Osteoblast (primary cell): ENCODE measurements around the gene IFT52. TPM values are rescaled to one million over a fixed set of nuclear protein-coding genes. Genes with fewer than 3 reads are reported as not detected.
"Not testable (repeated sequence)": the region's sequence is repeated elsewhere in the genome, so short reads cannot be mapped to it uniquely, and the experiment has no call there.

ENCODE experiments used
- DNase-seq: peaks from one replicate; pipeline ENCODE4 v3.0.0; 2011; ENCODE audit warnings: low spot score, mixed read lengths; ENCODE audit not compliant: insufficient read length; ENCODE audit errors: missing footprints
- H2AFZ ChIP-seq: 2 replicates; pipeline ENCODE4 v1.6.0; 2011; ENCODE audit warnings: mild to moderate bottlenecking, low read length
- H3K27ac ChIP-seq: 2 replicates; pipeline ENCODE4 v1.5.1; 2011; ENCODE audit warnings: mild to moderate bottlenecking, low read depth, low read length, moderate library complexity
- H3K27me3 ChIP-seq: 2 replicates; pipeline ENCODE4 v1.6.0; 2012; ENCODE audit warnings: mild to moderate bottlenecking, control low read depth, inconsistent platforms, low read length, moderate library complexity; ENCODE audit not compliant: insufficient read depth
- H3K36me3 ChIP-seq: 2 replicates; pipeline ENCODE4 v1.5.1; 2011; ENCODE audit warnings: mild to moderate bottlenecking, low read length, control low read depth, moderate library complexity; ENCODE audit not compliant: insufficient read depth
- H3K4me1 ChIP-seq: 2 replicates; pipeline ENCODE4 v1.5.1; 2011; ENCODE audit warnings: mild to moderate bottlenecking, low read length, control low read depth, moderate library complexity; ENCODE audit not compliant: insufficient read depth
- H3K4me2 ChIP-seq: 2 replicates; pipeline ENCODE4 v1.6.0; 2011; ENCODE audit warnings: mild to moderate bottlenecking, low read length; ENCODE audit not compliant: insufficient read depth
- H3K4me3 ChIP-seq: fragments of 200-600 bp; sonication (generic); 3 replicates; pipeline ENCODE4 v1.5.1; 2012; ENCODE audit warnings: mild to moderate bottlenecking, low read length, inconsistent platforms; ENCODE audit not compliant: insufficient read depth
- H3K79me2 ChIP-seq: 2 replicates; pipeline ENCODE4 v1.6.0; 2012; ENCODE audit warnings: mild to moderate bottlenecking, low read length, control low read depth, inconsistent platforms; ENCODE audit not compliant: insufficient read depth
- H3K9me3 ChIP-seq: 2 replicates; pipeline ENCODE4 v1.5.1; 2011; ENCODE audit warnings: low read depth, low read length, control low read depth
- H4K20me1 ChIP-seq: 2 replicates; pipeline ENCODE4 v1.6.0; 2012; ENCODE audit warnings: mild to moderate bottlenecking, low read length, control low read depth; ENCODE audit not compliant: insufficient read depth
- total RNA-seq: library from RNA; depleted of rRNA; stranded (reverse); fragments of >200 nt; gene quantifications from 2 replicates; pipeline ENCODE4 v1.2.3, GENCODE V29; 2012
- TF ChIP-seq, protein P1 (sequence below): IDR thresholded peaks from 2 replicates; pipeline ENCODE4 v1.5.1; 2011; ENCODE audit warnings: mild to moderate bottlenecking, low read depth, low read length, moderate library complexity; ENCODE audit errors: extremely low read depth

Gene IFT52
- total RNA-seq, 1 donor: 63.0 TPM

DNA sequence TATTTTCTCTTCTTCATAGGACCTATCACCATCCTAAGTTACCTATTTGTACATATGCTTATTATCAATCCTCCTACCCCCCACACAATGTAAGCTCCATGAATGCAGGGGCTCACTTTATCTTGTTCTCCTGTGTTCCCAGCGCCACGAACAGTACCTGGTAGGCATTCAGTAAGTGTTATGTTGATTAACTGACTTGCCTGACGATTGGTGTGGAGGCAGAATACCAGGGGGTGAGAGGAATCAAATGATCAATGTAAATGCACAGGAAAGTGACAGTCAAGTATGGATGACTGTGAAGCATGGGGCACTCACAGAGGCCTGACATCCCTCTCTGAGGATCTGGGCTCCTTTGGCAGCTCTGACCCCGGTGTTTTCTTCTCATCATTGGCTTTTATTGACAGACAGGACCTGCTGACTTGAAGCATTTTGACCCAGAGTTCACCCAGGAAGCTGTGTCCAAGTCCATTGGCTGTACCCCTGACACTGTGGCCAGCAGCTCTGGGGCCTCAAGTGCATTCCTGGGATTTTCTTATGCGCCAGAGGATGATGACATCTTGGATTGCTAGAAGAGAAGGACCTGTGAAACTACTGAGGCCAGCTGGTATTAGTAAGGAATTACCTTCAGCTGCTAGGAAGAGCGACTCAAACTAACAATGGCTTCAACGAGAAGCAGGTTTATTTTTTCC lies 6.1 kb upstream of the IFT52 start:
- Histone ChIP-seq H3K27ac (peak overlapping the region; percentile 53), H2AFZ (peak overlapping the region; percentile 2)

DNA sequence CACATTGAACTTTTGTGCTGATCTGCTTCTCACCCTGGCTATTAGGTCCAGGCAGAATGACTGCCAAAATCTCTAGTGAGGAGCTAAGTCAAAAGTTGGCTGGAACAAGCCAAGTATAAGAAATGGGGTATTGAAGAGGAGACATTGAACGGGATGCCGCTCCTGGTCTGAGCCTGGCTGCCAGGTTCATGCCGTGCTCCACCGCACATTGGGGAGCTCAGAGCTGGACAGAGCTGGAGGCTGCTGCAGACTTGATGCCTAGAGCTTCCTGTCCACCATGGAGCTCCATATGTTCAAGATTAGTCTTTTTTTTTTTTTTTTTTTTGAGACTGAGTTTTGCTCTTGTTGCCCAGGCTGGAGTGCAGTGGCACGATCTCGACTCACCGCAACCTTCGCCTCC lies 4.1 kb upstream of the IFT52 start:
- H3K27ac ChIP-seq: no peak overlapping the region
- H3K36me3 ChIP-seq: no peaks in the 10 kb centered on the region
- no peak overlapping the region for H3K4me2 ChIP-seq
- no peaks in the 10 kb centered on the region for H4K20me1 ChIP-seq
- H3K27me3 ChIP-seq: no peaks in the 10 kb centered on the region
- H3K4me3 ChIP-seq: no peak overlapping the region
- peaks cover 32% of the 10 kb centered on the region for H3K4me1 ChIP-seq
- TF ChIP-seq, protein P1, sequence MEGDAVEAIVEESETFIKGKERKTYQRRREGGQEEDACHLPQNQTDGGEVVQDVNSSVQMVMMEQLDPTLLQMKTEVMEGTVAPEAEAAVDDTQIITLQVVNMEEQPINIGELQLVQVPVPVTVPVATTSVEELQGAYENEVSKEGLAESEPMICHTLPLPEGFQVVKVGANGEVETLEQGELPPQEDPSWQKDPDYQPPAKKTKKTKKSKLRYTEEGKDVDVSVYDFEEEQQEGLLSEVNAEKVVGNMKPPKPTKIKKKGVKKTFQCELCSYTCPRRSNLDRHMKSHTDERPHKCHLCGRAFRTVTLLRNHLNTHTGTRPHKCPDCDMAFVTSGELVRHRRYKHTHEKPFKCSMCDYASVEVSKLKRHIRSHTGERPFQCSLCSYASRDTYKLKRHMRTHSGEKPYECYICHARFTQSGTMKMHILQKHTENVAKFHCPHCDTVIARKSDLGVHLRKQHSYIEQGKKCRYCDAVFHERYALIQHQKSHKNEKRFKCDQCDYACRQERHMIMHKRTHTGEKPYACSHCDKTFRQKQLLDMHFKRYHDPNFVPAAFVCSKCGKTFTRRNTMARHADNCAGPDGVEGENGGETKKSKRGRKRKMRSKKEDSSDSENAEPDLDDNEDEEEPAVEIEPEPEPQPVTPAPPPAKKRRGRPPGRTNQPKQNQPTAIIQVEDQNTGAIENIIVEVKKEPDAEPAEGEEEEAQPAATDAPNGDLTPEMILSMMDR: no peak
- DNase-seq: no peak
- no peaks in the 10 kb centered on the region for H3K9me3 ChIP-seq
- H3K79me2 ChIP-seq: peaks cover 9% of the 10 kb centered on the region
- no peak overlapping the region for H2AFZ ChIP-seq

More for the DNA sequence above, 6.1 kb upstream of the IFT52 start:
- peak; percentile 63 for DNase-seq
- TF ChIP-seq, protein P1: no peak
- H3K4me2 ChIP-seq: peak overlapping the region; percentile 40
- H3K79me2 ChIP-seq: no peaks in the 10 kb centered on the region
- H3K4me3 ChIP-seq: no peak overlapping the region
- no peaks in the 10 kb centered on the region for H3K36me3 ChIP-seq
- no peaks in the 10 kb centered on the region for H3K9me3 ChIP-seq
- peaks cover 25% of the 10 kb centered on the region for H3K4me1 ChIP-seq
- H3K27me3 ChIP-seq: no peaks in the 10 kb centered on the region
- no peaks in the 10 kb centered on the region for H4K20me1 ChIP-seq

DNA sequence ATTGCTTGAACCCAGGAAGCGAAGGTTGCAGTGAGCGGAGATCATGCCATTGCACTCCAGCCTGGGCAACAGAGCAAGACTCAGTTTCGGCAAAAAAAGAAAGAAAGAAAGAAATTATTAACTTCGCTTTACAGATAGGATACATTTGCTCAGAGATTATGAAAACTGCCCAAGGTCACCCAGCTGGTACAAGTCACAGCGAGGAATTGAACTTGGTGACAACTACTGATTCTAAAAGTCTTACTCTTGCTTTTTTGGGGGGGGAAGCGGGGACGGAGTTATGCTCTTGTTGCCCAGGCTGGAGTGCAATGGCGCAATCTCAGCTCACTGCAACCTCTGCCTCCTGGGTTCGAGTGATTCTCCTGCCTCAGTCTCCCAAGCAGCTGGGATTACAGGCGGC lies 2.2 kb upstream of the IFT52 start:
- not testable (repeated sequence) for H2AFZ ChIP-seq, H3K36me3 ChIP-seq, H3K27ac ChIP-seq, H3K27me3 ChIP-seq, H3K4me3 ChIP-seq, H3K4me2 ChIP-seq, H3K9me3 ChIP-seq, DNase-seq, H4K20me1 ChIP-seq
- Histone ChIP-seq H3K4me1 (peaks cover 31% of the 10 kb centered on the region), H3K79me2 (peaks cover 24% of the 10 kb centered on the region)

DNA sequence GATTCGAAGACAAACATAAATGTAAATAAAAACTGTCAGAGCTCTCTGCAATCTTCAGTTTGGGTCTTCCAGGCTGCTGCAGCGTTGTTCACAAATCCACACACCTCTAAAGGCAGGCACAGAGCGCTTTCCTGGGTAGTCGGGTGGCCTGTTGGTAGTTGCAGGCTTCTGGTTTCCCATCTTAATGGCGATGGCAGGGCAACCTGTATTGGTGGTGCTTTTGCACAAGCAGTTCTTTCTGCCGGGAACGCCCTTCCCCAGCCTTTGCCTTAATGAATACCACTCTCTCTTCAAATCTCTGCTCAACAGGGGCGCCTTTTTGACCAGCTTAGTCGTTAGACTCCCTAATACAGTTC lies 723 bp upstream of the IFT52 start:
- Histone ChIP-seq H3K27me3 (no peaks in the 10 kb centered on the region), H3K36me3 (peaks cover 5% of the 10 kb centered on the region), H3K79me2 (peaks cover 26% of the 10 kb centered on the region), H3K4me3 (peak overlapping the region; percentile 88), H3K9me3 (no peaks in the 10 kb centered on the region), H3K27ac (peak overlapping the region; percentile 94), H3K4me2 (peak overlapping the region; percentile 91), H4K20me1 (peaks cover 2% of the 10 kb centered on the region), H2AFZ (peak overlapping the region; percentile 97), H3K4me1 (peaks cover 17% of the 10 kb centered on the region)
- TF ChIP-seq, protein P1: no peak
- DNase-seq: no peak

DNA sequence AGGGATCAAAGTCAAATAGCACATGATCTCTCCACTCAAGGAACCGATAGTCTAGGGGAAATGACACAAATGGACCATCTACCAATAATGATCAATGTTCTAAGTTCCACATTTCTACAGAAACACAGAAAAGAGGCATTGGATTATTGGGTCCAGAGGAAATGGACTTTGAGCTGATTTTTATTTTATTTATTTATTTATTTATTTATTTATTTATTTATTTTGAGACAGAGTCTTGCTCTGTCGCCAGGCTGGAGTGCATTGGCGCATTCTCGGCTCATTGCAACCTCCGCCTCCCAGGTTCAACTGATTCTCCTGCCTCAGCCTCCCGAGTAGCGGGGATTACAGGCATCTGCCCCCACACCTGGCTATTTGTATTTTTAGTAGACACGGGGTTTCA lies 11.2 kb downstream of the IFT52 start:
- not testable (repeated sequence) for H3K4me3 ChIP-seq, H3K4me2 ChIP-seq, H4K20me1 ChIP-seq, DNase-seq, H3K27me3 ChIP-seq, H2AFZ ChIP-seq, H3K79me2 ChIP-seq, H3K4me1 ChIP-seq, H3K27ac ChIP-seq, H3K9me3 ChIP-seq
- H3K36me3 ChIP-seq: peaks cover 33% of the 10 kb centered on the region
